ENCODE data around the gene PTPRN2.
"Not testable (repeated sequence)": the region's sequence is repeated elsewhere in the genome, so short reads cannot be mapped to it uniquely, and the experiment has no call there.

The PTPRN2 gene

GRCh38 chr7:158358926-158359645, 228.5 kb downstream of the PTPRN2 start:
- no peak for DNase-seq

GRCh38 chr7:158357898-158358821, 229.5 kb downstream of the PTPRN2 start:
- DNase-seq: no peak

- no peak for DNase-seq
These were observed 230.3 kb downstream of the PTPRN2 start for GRCh38 chr7:158357106-158357897.

GRCh38 chr7:158356454-158356853, 231.2 kb downstream of the PTPRN2 start:
- DNase-seq: no peak

GRCh38 chr7:158355456-158356065, 232.1 kb downstream of the PTPRN2 start:
- DNase-seq: no peak

GRCh38 chr7:158354861-158355260, 232.8 kb downstream of the PTPRN2 start:
- DNase-seq: no peak

GRCh38 chr7:158353606-158354570, 233.7 kb downstream of the PTPRN2 start:
- DNase-seq: no peak

- DNase-seq: not testable (repeated sequence)
These were observed 235.5 kb downstream of the PTPRN2 start for GRCh38 chr7:158351899-158352729.

GRCh38 chr7:158351481-158351880, 236.1 kb downstream of the PTPRN2 start:
- no peak for DNase-seq

- DNase-seq: no peak
These were observed 236.6 kb downstream of the PTPRN2 start for GRCh38 chr7:158351051-158351450.

GRCh38 chr7:158350166-158350900, 237.3 kb downstream of the PTPRN2 start:
- DNase-seq: no peak

- DNase-seq: no peak
These were observed 239.2 kb downstream of the PTPRN2 start for GRCh38 chr7:158348446-158348845.

GRCh38 chr7:158348039-158348438, 239.6 kb downstream of the PTPRN2 start:
- DNase-seq: not testable (repeated sequence)

GRCh38 chr7:158345731-158346130, 241.9 kb downstream of the PTPRN2 start:
- DNase-seq: no peak

GRCh38 chr7:158344706-158345300, 242.8 kb downstream of the PTPRN2 start:
- no peak for DNase-seq

GRCh38 chr7:158343936-158344455, 243.6 kb downstream of the PTPRN2 start:
- DNase-seq: no peak

GRCh38 chr7:158343526-158343925, 244.1 kb downstream of the PTPRN2 start:
- no peak for DNase-seq

GRCh38 chr7:158341097-158341496, 246.5 kb downstream of the PTPRN2 start:
- not testable (repeated sequence) for DNase-seq

GRCh38 chr7:158336952-158337351, 250.7 kb downstream of the PTPRN2 start:
- not testable (repeated sequence) for DNase-seq

Data from NCI-H510A (cell line).